Lower lobe of right lung (tissue), 2 donors: ENCODE results near the gene NOVA2. TPM values are rescaled to one million over a fixed set of nuclear protein-coding genes. Genes with fewer than 3 reads are reported as not detected.
A peak's percentile ranks its signal among the peaks of the same experiment; 100 is the strongest.

Experiments
- ATAC-seq, 2 donors: fragments of 200-7000 bp; cut with Tn5 transposase; one replicate each; pipeline ENCODE4 v1.9.1; 2020 to 2022; ENCODE audit warnings: mild to moderate bottlenecking in 2 of 2, moderate library complexity in 2 of 2
- DNase-seq: peaks from one replicate; pipeline ENCODE4 v3.0.0-alpha.2; 2020
- H3K27ac ChIP-seq: fragments of 200-600 bp; one replicate; pipeline ENCODE4 v1.8.0; 2022
- H3K27me3 ChIP-seq: fragments of 200-600 bp; one replicate; pipeline ENCODE4 v1.8.0; 2022; ENCODE audit warnings: low read depth
- H3K36me3 ChIP-seq: fragments of 200-600 bp; one replicate; pipeline ENCODE4 v1.8.0; 2022; ENCODE audit warnings: mild to moderate bottlenecking
- H3K4me1 ChIP-seq: fragments of 200-600 bp; one replicate; pipeline ENCODE4 v1.8.0; 2022
- H3K4me3 ChIP-seq: fragments of 200-600 bp; one replicate; pipeline ENCODE4 v1.8.0; 2022; ENCODE audit warnings: mild to moderate bottlenecking
- H3K9me3 ChIP-seq: fragments of 200-600 bp; one replicate; pipeline ENCODE4 v1.8.0; 2022
- intact Hi-C: fragments of 100-400 bp; cut with DNase I; formaldehyde crosslinking; loops from one replicate; pipeline ENCODE4 v1.11.0; 2022
- total RNA-seq: library from RNA; stranded (reverse); fragmentation: NEBNext Ultra II Directional; extraction: Animal tissue kit (Norgen Biotek cat#: 25700); gene quantifications from one replicate; pipeline ENCODE4 v1.2.1, GENCODE V29; 2021
- TF ChIP-seq, protein P1 (sequence below): fragments of 200-600 bp; IDR thresholded peaks from one replicate; pipeline ENCODE4 v1.8.0; 2022; ENCODE audit warnings: antibody characterized with exemption, mild to moderate bottlenecking
- donor health status: DM: no; HTN: yes; CAD: no; lungs with severe emphysema.

NOVA2 gene
- total RNA-seq, 1 donor from 2014 or later, result 18.8 TPM

DNA sequence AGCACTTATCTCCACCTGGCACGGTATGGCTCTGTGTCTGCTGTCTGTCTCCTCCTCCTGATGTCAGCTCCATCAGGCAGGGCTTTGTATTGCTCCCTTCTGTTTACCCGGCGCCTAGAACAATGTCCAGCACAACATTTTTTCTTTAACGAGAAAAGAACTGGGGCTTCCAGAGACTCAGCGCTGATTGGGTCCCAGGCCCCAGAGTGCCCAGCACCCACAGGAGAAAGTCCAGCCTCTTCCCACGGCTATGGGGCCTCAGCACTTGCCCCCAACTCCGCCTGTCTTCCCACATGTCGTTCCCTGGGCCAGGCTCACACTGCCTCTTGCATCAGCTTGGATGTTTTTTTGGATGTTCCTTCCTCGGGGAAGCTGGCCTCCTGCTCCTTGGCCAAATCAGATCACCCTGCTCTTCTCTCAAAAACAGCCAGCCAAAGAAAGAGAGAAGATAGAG, 78.1 kb downstream of the NOVA2 start:
- Histone ChIP-seq H3K36me3 (peaks cover 59% of the 10 kb centered on the region), H3K4me1 (peaks cover 2% of the 10 kb centered on the region), H3K4me3 (no peak overlapping the region), H3K27ac (no peak overlapping the region), H3K27me3 (no peaks in the 10 kb centered on the region), H3K9me3 (no peaks in the 10 kb centered on the region)
- ATAC-seq (no peak), DNase-seq (no peak)
- TF ChIP-seq, protein P1, sequence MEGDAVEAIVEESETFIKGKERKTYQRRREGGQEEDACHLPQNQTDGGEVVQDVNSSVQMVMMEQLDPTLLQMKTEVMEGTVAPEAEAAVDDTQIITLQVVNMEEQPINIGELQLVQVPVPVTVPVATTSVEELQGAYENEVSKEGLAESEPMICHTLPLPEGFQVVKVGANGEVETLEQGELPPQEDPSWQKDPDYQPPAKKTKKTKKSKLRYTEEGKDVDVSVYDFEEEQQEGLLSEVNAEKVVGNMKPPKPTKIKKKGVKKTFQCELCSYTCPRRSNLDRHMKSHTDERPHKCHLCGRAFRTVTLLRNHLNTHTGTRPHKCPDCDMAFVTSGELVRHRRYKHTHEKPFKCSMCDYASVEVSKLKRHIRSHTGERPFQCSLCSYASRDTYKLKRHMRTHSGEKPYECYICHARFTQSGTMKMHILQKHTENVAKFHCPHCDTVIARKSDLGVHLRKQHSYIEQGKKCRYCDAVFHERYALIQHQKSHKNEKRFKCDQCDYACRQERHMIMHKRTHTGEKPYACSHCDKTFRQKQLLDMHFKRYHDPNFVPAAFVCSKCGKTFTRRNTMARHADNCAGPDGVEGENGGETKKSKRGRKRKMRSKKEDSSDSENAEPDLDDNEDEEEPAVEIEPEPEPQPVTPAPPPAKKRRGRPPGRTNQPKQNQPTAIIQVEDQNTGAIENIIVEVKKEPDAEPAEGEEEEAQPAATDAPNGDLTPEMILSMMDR, result no peak
- intact Hi-C loops, result no loop called here

DNA sequence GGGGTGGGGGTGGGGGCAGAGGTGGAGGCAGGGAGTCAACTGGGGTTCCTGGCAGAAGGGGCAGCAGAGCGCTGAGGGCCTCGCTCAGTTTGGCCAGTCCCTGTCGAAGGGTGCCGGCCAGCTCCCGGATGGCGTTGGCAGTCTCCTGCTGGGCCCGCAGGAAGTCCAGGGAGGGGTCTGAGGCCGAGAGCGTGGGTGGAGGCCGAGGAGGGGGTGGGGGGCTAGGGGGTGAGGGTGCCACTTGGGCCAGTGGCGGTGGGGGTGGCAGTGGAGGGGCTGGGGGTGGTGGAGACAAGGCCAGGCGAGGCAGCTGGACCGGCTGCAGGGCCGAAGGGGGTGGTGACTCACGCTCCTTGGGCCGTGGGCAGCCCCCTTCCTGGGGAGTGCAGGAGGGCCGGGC, 82.8 kb downstream of the NOVA2 start:
- TF ChIP-seq, protein P1, result no peak
- Histone ChIP-seq H3K27me3 (no peaks in the 10 kb centered on the region), H3K4me1 (peaks cover 9% of the 10 kb centered on the region), H3K36me3 (peaks cover 19% of the 10 kb centered on the region), H3K27ac (no peak overlapping the region), H3K9me3 (no peaks in the 10 kb centered on the region), H3K4me3 (no peak overlapping the region)
- DNase-seq (no peak), ATAC-seq (no peak)
- intact Hi-C loops, result no loop called here

DNA sequence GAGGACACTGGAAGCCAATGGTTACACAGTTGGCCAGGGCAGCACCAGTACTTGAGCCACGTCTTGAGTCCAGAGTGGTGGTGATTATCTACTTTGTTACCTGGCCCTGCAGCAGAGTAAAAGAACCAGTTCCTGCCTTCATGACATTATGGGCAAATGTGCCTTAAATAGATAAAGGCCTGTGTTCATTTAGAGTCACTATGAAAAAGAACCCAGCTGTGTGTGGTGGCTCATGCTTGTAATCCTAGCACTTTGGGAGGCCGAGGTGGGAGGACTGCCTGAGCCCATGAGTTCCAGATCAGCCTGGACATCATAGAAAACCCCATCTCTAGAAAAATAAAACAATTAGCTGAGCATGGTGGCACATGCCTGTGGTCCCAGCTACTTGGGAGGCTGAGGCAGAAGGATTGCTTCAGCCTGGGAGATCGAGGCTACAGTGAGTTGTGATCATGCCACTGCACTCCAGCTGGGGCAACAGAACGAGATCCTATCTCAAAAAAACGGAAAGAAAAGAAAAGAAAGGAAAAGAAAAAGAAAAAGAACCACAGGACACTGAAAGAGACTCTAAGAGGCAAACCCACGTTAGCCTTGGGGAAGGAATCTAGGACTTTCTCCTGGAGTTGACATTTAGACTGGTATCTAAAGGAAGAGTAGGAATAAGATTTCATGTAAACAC, 84.3 kb downstream of the NOVA2 start:
- intact Hi-C loops, result no loop called here
- no peak for DNase-seq
- Histone ChIP-seq H3K9me3 (no peaks in the 10 kb centered on the region), H3K27ac (no peak overlapping the region), H3K4me1 (peaks cover 22% of the 10 kb centered on the region), H3K27me3 (no peaks in the 10 kb centered on the region), H3K4me3 (no peak overlapping the region), H3K36me3 (peaks cover 7% of the 10 kb centered on the region)
- no peak for ATAC-seq
- TF ChIP-seq, protein P1, result no peak

DNA sequence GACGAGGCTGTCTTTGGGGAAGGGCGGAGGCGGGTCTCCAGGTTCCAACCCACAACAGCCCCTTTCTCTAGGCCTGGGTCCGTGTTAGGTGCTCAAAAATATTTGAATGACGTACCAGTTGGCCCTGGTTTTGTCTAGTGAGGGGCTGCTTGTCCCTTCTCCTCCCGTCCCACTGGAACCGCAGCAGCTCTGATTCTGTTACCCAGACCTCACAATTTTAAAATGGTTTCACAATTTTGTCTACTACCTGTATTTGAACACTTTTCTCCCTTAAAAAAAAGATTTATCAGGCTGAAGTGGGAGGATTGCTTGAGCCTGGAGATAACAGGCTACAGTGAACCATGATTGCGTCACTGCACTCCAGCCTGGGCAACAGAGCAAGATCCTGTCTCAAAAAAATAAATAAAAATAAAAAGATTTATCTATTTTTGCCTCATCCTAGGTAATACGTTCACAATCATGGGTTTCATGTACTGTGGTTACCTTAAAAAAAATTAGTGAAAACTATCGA, 86.4 kb downstream of the NOVA2 start:
- intact Hi-C loops, result no loop called here
- peaks cover 43% of the 10 kb centered on the region for H3K4me1 ChIP-seq
- H3K27me3 ChIP-seq, result no peaks in the 10 kb centered on the region
- peak overlapping the region; percentile 90 for H3K27ac ChIP-seq
- no peak for ATAC-seq
- TF ChIP-seq, protein P1, result no peak
- no peaks in the 10 kb centered on the region for H3K9me3 ChIP-seq
- peak overlapping the region; percentile 92 for H3K4me3 ChIP-seq
- H3K36me3 ChIP-seq, result peaks cover 10% of the 10 kb centered on the region
- no peak for DNase-seq

DNA sequence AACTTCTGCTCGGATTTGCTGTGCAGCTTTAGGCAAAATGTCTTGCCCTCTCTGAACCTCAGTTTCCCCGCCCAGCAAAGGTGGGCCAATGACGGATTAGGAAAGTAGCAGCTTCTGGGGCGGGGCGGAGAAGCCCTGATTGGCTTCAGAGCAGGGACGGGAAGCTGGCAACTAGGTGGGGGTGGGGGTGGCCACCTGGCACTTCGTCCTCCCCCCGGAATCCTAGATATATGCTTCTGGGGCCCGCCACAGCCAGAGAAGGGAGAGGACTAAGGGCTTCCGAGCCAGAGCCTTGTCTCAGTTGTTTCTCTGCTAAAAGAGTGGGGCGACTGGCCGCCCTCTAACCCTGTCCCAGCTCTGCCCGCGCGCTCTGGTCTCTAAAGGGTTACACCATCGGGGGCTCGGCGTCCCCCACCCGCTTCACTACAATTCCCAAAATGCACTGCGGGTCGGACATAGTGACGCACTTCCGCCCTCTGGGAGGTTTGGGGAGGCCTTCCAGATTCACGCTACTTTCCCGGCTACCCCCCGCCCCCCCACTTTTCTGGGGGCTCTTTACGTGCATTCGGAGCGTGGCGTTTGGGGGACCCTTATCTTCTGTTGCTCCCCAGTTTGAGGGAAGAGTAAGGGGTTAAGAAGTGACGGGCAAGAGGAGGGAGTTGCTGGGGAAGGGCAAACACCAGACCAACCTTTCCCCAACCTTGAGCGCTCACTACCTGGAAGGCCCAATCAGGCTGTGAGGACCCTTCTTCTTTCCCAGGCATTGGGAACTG, 87.1 kb downstream of the NOVA2 start:
- H3K4me3 ChIP-seq, result peak overlapping the region; percentile 92
- no peaks in the 10 kb centered on the region for H3K9me3 ChIP-seq
- intact Hi-C loops, result no loop called here
- TF ChIP-seq, protein P1, result no peak
- no peaks in the 10 kb centered on the region for H3K27me3 ChIP-seq
- H3K27ac ChIP-seq, result peak overlapping the region; percentile 90
- peaks cover 47% of the 10 kb centered on the region for H3K4me1 ChIP-seq
- H3K36me3 ChIP-seq, result peaks cover 10% of the 10 kb centered on the region
- ATAC-seq, result peak; percentile 90 to 92
- peak; percentile 91 for DNase-seq
